Vagina (tissue), 2 donors: ENCODE results near the gene XIRP2.

ENCODE experiments used
- CTCF ChIP-seq, 3 experiments: fragments of 450-650 bp in 2 of 3; fragments of 200-600 bp in 1 of 3; sonication (generic) in 1 of 3; IDR thresholded peaks; one replicate each; pipeline ENCODE4 v1.5.1; 2017 to 2019; ENCODE audit warnings: antibody characterized with exemption in 3 of 3, mild to moderate bottlenecking in 2 of 3, moderate library complexity in 2 of 3
- POLR2A ChIP-seq, 2 donors: fragments of 450-650 bp; IDR thresholded peaks; one replicate each; pipeline ENCODE4 v1.6.1; 2017; ENCODE audit warnings: antibody characterized with exemption in 2 of 2, mild to moderate bottlenecking in 2 of 2, moderate library complexity in 2 of 2
- POLR2AphosphoS5 ChIP-seq, 2 donors: sonication (generic); formaldehyde crosslinking; IDR thresholded peaks; one replicate each; pipeline ENCODE4 v1.9.0; 2017; ENCODE audit warnings: antibody characterized with exemption in 2 of 2, mild to moderate bottlenecking in 2 of 2, low read depth in 1 of 2; ENCODE audit not compliant: insufficient read depth in 1 of 2

- TF ChIP-seq POLR2A (IDR thresholded peaks at IDR 0.05) (no peak), CTCF (IDR thresholded peaks at IDR 0.05) (no peak), POLR2AphosphoS5 (IDR thresholded peaks at IDR 0.05; ENCODE audit: insufficient read depth in 1 of 2, low read depth in 1 of 2) (no peak)
Measured at GRCh38 chr2:167103028-167103756, 214.9 kb downstream of the XIRP2 start.
